GM19467 (cell line): Measurements from ENCODE around the gene KDM4B.
"Not testable (repeated sequence)": the region's sequence is repeated elsewhere in the genome, so short reads cannot be mapped to it uniquely, and the experiment has no call there.

ENCODE experiments used
- ATAC-seq: cut with Tn5 transposase; IDR thresholded peaks from one replicate; pipeline ENCODE4 v1.9.1; 2021; ENCODE audit warnings: mild to moderate bottlenecking, moderate library complexity; ENCODE audit not compliant: unreplicated experiment

KDM4B gene

DNA sequence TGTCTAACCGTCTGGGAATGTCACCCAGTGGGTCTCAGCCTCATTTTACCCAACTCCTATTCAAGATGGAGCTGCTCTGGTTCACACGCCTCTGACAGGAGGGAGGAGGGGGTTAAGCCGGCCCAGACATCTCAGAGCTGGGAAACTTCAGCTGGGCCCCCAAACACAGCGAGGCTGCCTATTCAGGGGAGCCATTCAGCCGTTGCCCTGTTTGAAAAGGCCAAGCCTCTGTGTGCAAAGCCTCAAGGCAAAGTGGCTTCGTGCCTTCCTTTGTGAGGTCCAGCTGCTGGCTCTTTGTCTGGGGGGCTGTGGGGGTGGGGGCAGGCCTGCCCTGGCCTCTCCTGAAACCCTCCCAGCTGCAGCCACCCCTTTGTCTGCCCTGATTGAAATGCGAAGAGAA lies 224.3 kb downstream of the KDM4B start:
- no peak for ATAC-seq

DNA sequence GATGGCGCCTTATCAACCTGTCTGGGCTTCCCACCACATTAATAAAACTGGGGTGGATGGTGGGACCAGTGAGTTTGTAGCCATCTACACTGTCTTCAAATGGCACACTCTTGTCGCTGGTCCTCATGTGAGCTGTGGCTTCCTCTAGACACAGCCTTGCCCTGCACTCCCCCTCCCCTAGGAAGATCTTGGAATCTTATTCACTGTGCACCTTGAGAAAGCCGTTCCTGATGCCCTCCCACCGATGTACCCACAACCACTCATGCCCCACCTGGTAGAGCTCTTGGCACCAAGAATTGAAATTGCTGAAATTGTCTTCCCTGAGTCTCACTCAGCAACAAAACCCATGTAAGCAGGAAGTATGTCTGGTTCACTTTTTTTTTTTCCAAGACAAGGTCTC lies 225.7 kb downstream of the KDM4B start:
- ATAC-seq, result no peak

DNA sequence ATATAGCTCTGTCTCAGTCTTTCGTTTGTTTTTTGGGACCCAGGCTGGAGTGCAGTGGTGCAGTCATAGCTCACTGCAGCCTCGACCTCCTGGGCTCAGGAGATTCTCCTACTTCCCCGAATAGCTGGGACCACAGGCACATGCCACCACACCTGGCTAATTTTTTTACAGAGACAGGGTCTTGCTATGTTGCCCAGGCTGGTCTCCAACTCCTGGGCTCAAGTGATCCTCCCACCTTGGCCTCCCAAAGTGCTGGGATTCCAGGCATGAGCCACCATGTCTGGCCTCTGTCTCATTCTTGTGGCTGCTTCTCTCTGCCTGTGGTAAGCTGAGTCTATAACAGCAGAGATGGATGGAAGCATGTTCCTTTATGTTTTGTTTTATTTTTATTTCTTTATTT lies 226.7 kb downstream of the KDM4B start:
- ATAC-seq, result not testable (repeated sequence)

DNA sequence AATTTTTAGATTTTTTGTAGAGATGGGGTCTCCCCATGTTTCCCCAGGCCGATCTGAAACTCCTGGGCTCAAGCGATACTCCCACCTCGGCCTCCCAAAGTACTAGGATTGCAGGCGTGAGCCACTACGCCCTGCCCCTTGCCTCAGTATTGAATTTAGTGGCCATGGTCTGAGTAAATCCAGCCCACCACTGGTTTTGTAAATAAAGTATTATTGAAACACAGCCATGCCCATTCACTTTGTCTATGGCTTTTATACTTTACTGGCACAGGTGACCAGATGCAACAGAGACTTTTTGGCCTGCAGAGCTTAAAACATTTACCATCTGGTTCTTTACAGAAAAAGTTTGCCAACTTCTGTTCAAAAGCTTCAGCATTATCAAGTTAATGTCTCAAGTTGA lies 227.9 kb downstream of the KDM4B start:
- no peak for ATAC-seq

DNA sequence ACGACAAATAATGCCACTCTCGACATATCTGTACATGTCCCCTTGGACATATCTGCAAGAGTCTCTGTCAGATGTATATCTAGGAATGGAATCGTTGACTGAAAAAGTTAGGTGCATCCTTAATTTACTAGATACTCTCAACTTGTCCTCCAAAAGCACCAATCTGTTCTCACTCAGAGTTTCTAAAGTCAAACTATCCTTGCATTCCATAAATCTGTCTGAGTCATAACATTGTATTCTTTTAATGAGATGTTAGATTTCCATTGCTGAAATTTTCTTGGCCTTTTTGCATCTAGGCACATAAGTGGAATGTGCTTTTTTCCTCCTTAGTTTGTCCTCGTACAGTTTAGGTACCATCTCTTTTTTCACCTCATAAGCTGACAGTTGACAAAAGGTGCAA lies 231.9 kb downstream of the KDM4B start:
- no peak for ATAC-seq

DNA sequence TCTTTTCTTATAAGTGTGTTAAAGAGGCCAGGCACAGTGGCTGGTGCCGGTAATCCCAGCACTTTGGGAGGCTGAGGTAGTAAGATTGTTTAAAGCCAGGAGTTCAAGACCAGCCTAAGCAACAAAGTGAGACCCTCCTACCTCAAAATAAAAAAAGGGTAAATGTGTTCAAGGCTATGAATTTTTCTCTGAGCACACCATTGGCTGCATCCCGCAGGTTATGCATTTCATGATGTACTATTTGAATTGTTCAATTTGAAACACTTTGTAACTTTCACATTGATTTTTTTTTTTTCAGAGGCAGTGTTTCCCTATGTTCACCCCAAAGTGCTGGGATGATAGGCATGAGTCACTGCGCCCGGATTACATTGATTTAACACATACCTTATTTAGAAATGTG lies 233.6 kb downstream of the KDM4B start:
- no peak for ATAC-seq
